Activated CD8-positive, alpha-beta memory T cell treated with anti-CD3 and anti-CD28 coated beads, Interleukin-2, amount 10 ng/mL, durations not matched to agents 7 days and 5 days (primary cell): Measurements from ENCODE around the gene ATF4. TPM values are rescaled to one million over a fixed set of nuclear protein-coding genes. Genes with fewer than 3 reads are reported as not detected.

Source experiments
- ATAC-seq: fragments of 150-1000 bp; cut with Tn5 transposase; one replicate; pipeline ENCODE4 v1.10.0; 2021; ENCODE audit warnings: moderate library complexity
- CTCF ChIA-PET: fragments of 350-600 bp; sonication (Branson Sonifier 250); formaldehyde crosslinking; loops from one replicate; lab custom pipeline; 2021; ENCODE audit warnings: antibody characterized with exemption; lab: Charles Lee
- DNase-seq: peaks from one replicate; pipeline ENCODE4 v3.0.0-alpha.2; 2020
- H3K27ac Mint-ChIP-seq: one replicate; pipeline ENCODE4 v1.8.0; 2021; ENCODE audit warnings: mild to moderate bottlenecking, mixed read lengths
- H3K27me3 Mint-ChIP-seq: one replicate; pipeline ENCODE4 v1.8.0; 2021; ENCODE audit warnings: mixed read lengths
- H3K36me3 Mint-ChIP-seq: one replicate; pipeline ENCODE4 v1.8.0; 2021; ENCODE audit warnings: mild to moderate bottlenecking, mixed read lengths
- H3K4me1 Mint-ChIP-seq: one replicate; pipeline ENCODE4 v1.8.0; 2021; ENCODE audit warnings: mixed read lengths
- H3K4me3 Mint-ChIP-seq: one replicate; pipeline ENCODE4 v1.8.0; 2021; ENCODE audit warnings: mild to moderate bottlenecking, moderate library complexity, mixed read lengths
- H3K9me3 Mint-ChIP-seq: one replicate; pipeline ENCODE4 v1.8.0; 2022; ENCODE audit warnings: low read depth, mixed read lengths
- total RNA-seq, 2 experiments: library from RNA; stranded (reverse); gene quantifications; one replicate each; pipeline ENCODE4 v1.2.3, GENCODE V29; 2021

ATF4 gene
- total RNA-seq, 2 experiments from 2014 or later, result 365 to 501 TPM

- no peak for DNase-seq
- Mint-ChIP-seq H3K4me1 (peaks cover 22% of the 10 kb centered on the region), H3K36me3 (no peaks in the 10 kb centered on the region), H3K27ac (no peak overlapping the region), H3K4me3 (no peak overlapping the region), H3K9me3 (no peaks in the 10 kb centered on the region), H3K27me3 (no peaks in the 10 kb centered on the region)
- CTCF ChIA-PET, result interaction anchor here (0.7 to 11.8 kb wide), 7 partner anchors 9 to 552 kb away, joined by 3 to 251 read pairs (median 11); partner anchors contain the start of genes MIEF1 and RPS19BP1
- ATAC-seq, result no peak
These were observed 28.2 kb upstream of the ATF4 start for GRCh38 chr22:39492186-39492585.

DNA sequence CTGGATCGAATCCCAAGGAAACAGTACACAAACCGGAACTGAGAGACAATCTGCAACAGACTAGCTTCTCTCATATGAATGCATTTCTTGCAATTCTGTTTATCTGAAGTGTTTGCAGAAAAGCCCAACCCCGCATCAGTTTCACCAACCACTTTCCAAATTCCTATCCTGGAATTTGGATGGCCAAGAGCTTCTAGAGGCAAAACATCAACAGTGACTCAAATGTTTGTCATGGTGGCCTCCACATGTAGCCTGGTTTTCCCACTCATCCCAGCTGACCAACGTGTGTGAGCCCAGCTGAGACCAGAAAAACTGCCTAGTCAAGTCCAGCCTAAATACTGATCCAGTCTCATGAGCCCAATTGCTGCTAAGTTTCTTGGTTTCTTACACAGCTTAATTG, 26.6 kb upstream of the ATF4 start:
- H3K36me3 Mint-ChIP-seq, result no peaks in the 10 kb centered on the region
- no peak for DNase-seq
- no peak overlapping the region for H3K27ac Mint-ChIP-seq
- no peaks in the 10 kb centered on the region for H3K9me3 Mint-ChIP-seq
- H3K4me3 Mint-ChIP-seq, result no peak overlapping the region
- ATAC-seq, result no peak
- peaks cover 2% of the 10 kb centered on the region for H3K27me3 Mint-ChIP-seq
- CTCF ChIA-PET, result interaction anchor here (0.8 to 11.8 kb wide), 16 partner anchors 8 to 544 kb away, joined by 3 to 251 read pairs (median 5); partner anchors contain the start of genes ATF4, MIEF1, RPS19BP1 and TAB1
- H3K4me1 Mint-ChIP-seq, result peaks cover 22% of the 10 kb centered on the region

DNA sequence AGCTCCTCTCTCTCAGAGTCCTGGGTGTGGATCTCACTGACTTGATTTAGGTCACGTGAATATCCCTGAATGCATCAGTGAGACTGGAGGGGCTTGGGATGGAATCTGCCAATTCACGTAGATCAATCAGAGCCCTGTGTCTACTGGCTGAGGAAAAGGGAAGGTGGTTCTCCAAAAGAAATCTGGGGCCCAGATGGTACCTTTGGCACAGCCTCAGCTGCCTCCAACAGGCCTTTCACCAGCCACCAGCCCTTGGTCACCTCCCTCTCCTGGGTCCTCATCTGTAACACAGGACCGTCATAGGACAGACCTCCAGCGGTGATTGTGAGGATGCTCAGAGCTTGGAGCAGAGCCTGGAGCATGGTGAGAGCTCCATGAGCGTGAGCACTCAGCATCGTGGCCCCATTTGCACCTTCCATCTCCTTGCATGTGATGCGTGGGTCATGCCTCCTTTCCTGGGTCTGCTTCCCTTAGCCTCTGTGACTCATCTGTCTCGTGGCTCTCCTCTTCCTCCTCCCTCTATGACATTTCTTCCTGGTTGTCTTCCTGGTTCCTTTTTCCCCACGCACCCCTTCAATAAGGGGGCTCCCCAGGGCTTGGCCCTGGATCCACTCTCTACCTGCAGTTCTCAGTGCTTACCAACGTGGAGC, 25.8 kb upstream of the ATF4 start:
- CTCF ChIA-PET, result interaction anchor here (1.1 to 11.8 kb wide), 10 partner anchors 9 to 543 kb away, joined by 3 to 251 read pairs (median 6); partner anchors contain the start of genes ATF4, RPS19BP1 and TAB1
- Mint-ChIP-seq H3K36me3 (no peaks in the 10 kb centered on the region), H3K27ac (no peak overlapping the region), H3K4me3 (no peak overlapping the region), H3K27me3 (peaks cover 4% of the 10 kb centered on the region), H3K4me1 (peaks cover 17% of the 10 kb centered on the region), H3K9me3 (no peaks in the 10 kb centered on the region)
- no peak for ATAC-seq
- DNase-seq, result no peak

DNA sequence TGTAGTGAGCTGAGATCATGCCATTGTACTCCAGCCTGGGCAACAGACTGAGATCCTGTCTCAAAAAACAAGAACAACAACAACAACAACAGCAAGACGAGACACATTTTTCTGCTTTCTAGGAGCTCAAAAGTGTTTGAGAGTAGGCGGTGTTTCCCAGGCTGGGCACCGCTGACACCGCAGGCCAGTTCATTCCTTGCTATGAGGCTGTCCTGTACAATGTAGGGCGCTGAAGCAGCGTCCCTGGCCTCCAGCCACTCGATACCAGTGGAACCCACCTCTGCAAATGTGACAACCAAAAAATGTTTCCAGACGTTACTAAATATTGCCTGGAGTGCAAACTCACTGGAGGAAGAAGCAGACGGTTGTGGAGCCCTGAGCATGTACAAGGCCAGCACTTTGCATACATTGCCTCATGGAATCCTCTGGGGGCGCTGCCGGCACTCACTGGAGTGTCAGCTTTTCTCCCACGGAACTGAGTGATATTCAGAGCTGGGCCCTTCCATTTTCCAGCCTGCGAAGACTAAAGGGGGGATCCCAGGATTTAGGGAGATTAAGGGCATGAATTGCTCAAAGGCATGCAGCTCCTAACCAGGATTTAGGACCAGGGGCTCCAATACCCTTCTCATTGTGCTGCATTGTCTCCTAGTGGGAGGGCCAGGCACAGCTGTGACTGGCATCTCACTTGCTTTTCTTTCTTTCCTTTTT, 24.1 kb upstream of the ATF4 start:
- peaks cover 4% of the 10 kb centered on the region for H3K27me3 Mint-ChIP-seq

GRCh38 chr22:39497429-39497828, 22.9 kb upstream of the ATF4 start:
- no peak for DNase-seq
- Mint-ChIP-seq H3K27ac (no peak overlapping the region), H3K4me3 (no peak overlapping the region), H3K36me3 (peaks cover 1% of the 10 kb centered on the region), H3K4me1 (peaks cover 14% of the 10 kb centered on the region), H3K9me3 (no peaks in the 10 kb centered on the region), H3K27me3 (peaks cover 4% of the 10 kb centered on the region)
- no peak for ATAC-seq
- CTCF ChIA-PET, result interaction anchor here (1.0 to 11.8 kb wide), 10 partner anchors 10 to 527 kb away, joined by 3 to 251 read pairs (median 4); partner anchors contain the start of genes ATF4, ENTHD1, RPL3 and RPS19BP1

More for the DNA sequence above, 24.1 kb upstream of the ATF4 start:
- Mint-ChIP-seq H3K9me3 (no peaks in the 10 kb centered on the region), H3K36me3 (no peaks in the 10 kb centered on the region), H3K27ac (no peak overlapping the region), H3K4me1 (peaks cover 10% of the 10 kb centered on the region), H3K4me3 (no peak overlapping the region)
- CTCF ChIA-PET, result interaction anchor here (0.9 to 11.8 kb wide), 13 partner anchors 13 to 528 kb away, joined by 3 to 251 read pairs (median 6); partner anchors contain the start of genes ATF4, RPL3, RPS19BP1 and TAB1
- DNase-seq (peak; percentile 68), ATAC-seq (peak; percentile 69)

- DNase-seq (no peak), ATAC-seq (no peak)
- Mint-ChIP-seq H3K36me3 (peaks cover 3% of the 10 kb centered on the region), H3K27me3 (peaks cover 4% of the 10 kb centered on the region), H3K4me1 (peaks cover 17% of the 10 kb centered on the region), H3K27ac (no peak overlapping the region), H3K9me3 (no peaks in the 10 kb centered on the region), H3K4me3 (no peak overlapping the region)
- CTCF ChIA-PET, result interaction anchor here (1.0 to 11.8 kb wide), 3 partner anchors 14 to 29 kb away, joined by 4 to 251 read pairs (median 134); partner anchors contain the start of genes ATF4 and RPS19BP1
These were observed 22.0 kb upstream of the ATF4 start for GRCh38 chr22:39498368-39498767.

GRCh38 chr22:39498802-39499201, 21.6 kb upstream of the ATF4 start:
- Mint-ChIP-seq H3K36me3 (peaks cover 7% of the 10 kb centered on the region), H3K9me3 (no peaks in the 10 kb centered on the region)
- CTCF ChIA-PET, result interaction anchor here (1.0 to 11.8 kb wide), 3 partner anchors 13 to 29 kb away, joined by 4 to 251 read pairs (median 134); partner anchors contain the start of genes ATF4 and RPS19BP1

GRCh38 chr22:39500101-39500500, 20.3 kb upstream of the ATF4 start:
- H3K27ac Mint-ChIP-seq, result no peak overlapping the region
- peaks cover 4% of the 10 kb centered on the region for H3K27me3 Mint-ChIP-seq
- CTCF ChIA-PET, result interaction anchor here (2.0 kb wide), 1 partner anchor 10 kb away, joined by 8 read pairs; no protein-coding TSS in a partner anchor
- no peaks in the 10 kb centered on the region for H3K9me3 Mint-ChIP-seq
- H3K4me1 Mint-ChIP-seq, result peaks cover 23% of the 10 kb centered on the region
- peaks cover 14% of the 10 kb centered on the region for H3K36me3 Mint-ChIP-seq
- DNase-seq (no peak), ATAC-seq (no peak)
- H3K4me3 Mint-ChIP-seq, result no peak overlapping the region

More at GRCh38 chr22:39498802-39499201, 21.6 kb upstream of the ATF4 start:
- H3K27me3 Mint-ChIP-seq, result peaks cover 4% of the 10 kb centered on the region
- DNase-seq, result no peak
- no peak overlapping the region for H3K27ac Mint-ChIP-seq
- no peak overlapping the region for H3K4me3 Mint-ChIP-seq
- ATAC-seq, result no peak
- H3K4me1 Mint-ChIP-seq, result peaks cover 19% of the 10 kb centered on the region

DNA sequence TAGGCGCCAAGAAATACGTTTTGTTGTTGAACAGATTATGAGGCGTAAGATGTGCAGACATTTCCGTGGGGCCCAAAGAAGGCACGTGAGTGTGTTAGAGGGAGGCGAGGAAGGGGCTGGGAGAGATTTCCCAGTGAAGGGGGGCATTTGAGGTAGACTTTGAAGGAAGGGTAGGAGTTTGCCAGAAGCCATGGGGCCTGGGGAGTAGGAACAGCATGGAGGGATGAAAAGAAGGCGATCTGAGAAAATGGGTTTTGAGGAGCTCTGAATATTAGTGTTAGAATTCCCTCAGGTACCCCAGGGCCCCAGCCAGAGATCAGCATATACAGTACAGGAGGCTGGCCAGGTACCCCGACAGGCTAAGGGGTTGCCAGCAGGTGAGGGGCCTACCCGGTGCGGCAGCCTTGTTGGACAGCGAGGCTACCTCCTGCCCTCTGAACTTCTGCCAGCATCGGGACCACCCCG, 18.7 kb upstream of the ATF4 start:
- CTCF ChIA-PET, result interaction anchor here (0.7 to 5.4 kb wide), 13 partner anchors 9 to 535 kb away, joined by 3 to 53 read pairs (median 7); partner anchors contain the start of genes ATF4, RPS19BP1 and TAB1
- H3K27ac Mint-ChIP-seq, result peak overlapping the region; percentile 94
- H3K9me3 Mint-ChIP-seq, result no peaks in the 10 kb centered on the region
- DNase-seq (no peak), ATAC-seq (no peak)
- H3K4me1 Mint-ChIP-seq, result peaks cover 30% of the 10 kb centered on the region
- H3K36me3 Mint-ChIP-seq, result peaks cover 29% of the 10 kb centered on the region
- H3K27me3 Mint-ChIP-seq, result peaks cover 4% of the 10 kb centered on the region
- H3K4me3 Mint-ChIP-seq, result peak overlapping the region; percentile 88

DNA sequence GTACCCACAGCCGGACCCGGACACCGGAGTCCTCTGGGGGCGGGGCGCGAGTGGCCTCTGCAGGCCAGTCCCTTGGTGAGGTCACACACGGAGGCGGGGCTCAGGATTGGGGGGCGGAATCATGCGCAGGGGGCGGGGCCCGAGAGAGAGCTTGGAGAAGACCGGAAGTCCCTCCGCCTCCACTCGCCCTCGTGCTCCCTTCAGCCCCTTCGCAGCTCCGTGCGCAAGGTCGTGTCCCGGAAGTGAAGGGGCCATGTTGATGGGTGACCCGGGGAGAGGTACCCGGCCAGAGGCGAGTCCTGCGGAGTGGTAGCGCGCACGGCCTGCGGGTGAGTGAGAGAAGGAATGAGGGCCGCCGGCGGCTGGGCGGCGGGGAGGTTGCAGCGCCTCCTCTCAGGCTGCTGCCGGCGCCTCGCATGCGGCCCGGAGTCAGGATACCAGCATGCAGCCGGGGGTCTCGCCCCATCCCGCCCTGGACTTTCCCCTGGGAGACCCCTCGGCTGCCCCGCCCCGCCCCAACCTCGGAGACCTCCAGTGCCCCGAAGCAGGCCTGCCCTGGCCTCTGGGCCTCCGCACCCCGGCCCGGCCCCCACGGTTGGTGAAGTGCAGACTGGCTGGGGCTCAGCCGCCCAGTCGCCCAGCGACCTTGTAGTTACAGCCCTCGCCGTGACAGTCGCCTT, 18.1 kb upstream of the ATF4 start, which contains the start of gene MIEF1:
Gene MIEF1, plus strand, starts transcription at position 182 of the 680 bp plus-strand sequence. CDS start 9,005 bp downstream, outside the sequence.
- H3K36me3 Mint-ChIP-seq, result peaks cover 33% of the 10 kb centered on the region
- CTCF ChIA-PET, result interaction anchor here (0.7 to 5.4 kb wide), 13 partner anchors 8 to 534 kb away, joined by 3 to 53 read pairs (median 7); partner anchors contain the start of genes ATF4, RPS19BP1 and TAB1
- H3K27ac Mint-ChIP-seq, result peak within 1 kb of the TSS; percentile 94
- H3K4me1 Mint-ChIP-seq, result peaks cover 31% of the 10 kb centered on the region
- H3K4me3 Mint-ChIP-seq, result peak within 1 kb of the TSS; percentile 88
- no peaks in the 10 kb centered on the region for H3K9me3 Mint-ChIP-seq
- peak; percentile 97 for DNase-seq
- peaks cover 4% of the 10 kb centered on the region for H3K27me3 Mint-ChIP-seq
- ATAC-seq, result peak; percentile 98

DNA sequence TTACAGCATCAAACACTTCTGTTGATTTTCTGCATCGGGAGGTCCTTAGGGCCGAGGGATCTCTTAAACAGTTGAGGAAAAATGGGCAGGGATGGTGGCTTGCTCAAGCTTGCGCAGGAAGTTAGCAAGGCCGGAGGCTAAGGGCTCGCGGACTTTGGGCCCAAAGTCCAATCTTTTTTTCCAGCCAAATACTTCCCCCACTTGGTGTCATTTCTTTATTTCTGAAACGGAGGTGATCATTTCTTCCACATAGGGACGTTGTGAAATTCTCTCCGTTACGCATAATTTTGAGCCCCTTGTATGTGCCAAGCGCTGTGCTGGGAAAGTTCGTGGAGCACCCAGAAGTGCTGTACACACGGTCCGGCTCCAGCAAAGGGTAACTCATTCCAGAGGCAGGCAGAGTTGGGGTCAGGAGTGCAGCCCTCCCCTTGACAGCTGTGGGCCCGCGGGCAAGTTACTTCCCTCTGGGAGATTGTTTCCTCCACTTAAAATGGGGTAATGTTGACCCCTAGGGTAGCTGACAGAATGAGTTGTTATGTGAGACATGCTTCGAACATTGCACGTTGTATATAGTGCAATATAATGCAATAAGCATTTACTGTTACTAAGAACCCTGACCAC, 17.5 kb upstream of the ATF4 start:
- Mint-ChIP-seq H3K36me3 (peaks cover 33% of the 10 kb centered on the region), H3K9me3 (no peaks in the 10 kb centered on the region), H3K27me3 (peaks cover 4% of the 10 kb centered on the region), H3K4me3 (peak overlapping the region; percentile 88), H3K4me1 (peaks cover 31% of the 10 kb centered on the region), H3K27ac (peak overlapping the region; percentile 80)
- no peak for DNase-seq
- peak; percentile 3 for ATAC-seq
- CTCF ChIA-PET, result interaction anchor here (0.7 to 5.4 kb wide), 9 partner anchors 9 to 332 kb away, joined by 3 to 53 read pairs (median 4); partner anchors contain the start of genes ATF4, RPS19BP1 and TAB1

DNA sequence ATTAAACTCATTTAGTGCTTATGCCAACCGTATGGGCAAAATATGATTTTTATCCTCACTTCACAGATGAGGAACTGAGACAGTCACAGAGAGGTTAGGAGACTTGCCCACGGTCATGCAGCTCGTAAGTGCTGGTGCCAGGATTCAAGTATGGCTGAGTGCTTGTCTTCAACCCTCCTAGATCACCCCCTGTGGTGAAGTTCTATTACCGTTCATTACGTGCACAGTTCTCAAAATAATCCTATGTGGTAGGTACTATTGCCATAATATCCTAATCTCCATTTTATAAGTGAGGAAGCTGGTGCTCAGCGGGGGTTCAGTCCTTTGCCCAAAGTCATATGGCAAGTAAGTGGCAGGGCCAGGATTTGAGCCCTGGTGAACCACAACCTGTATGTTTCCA, 16.7 kb upstream of the ATF4 start:
- DNase-seq, result no peak
- Mint-ChIP-seq H3K27me3 (peaks cover 3% of the 10 kb centered on the region), H3K36me3 (peaks cover 39% of the 10 kb centered on the region), H3K9me3 (no peaks in the 10 kb centered on the region), H3K4me1 (peaks cover 37% of the 10 kb centered on the region), H3K4me3 (peak overlapping the region; percentile 88), H3K27ac (peak overlapping the region; percentile 80)
- no peak for ATAC-seq
- CTCF ChIA-PET, result interaction anchor here (1.0 to 5.4 kb wide), 7 partner anchors 10 to 187 kb away, joined by 3 to 53 read pairs (median 4); partner anchors contain the start of genes ATF4, RPS19BP1 and TAB1
